H1 (cell line): ENCODE measurements around the gene SHANK1. TPM values are rescaled to one million over a fixed set of nuclear protein-coding genes. Genes with fewer than 3 reads are reported as not detected.
A peak's percentile ranks its signal among the peaks of the same experiment; 100 is the strongest.

Source experiments
- CTCF ChIA-PET: fragments of 300-600 bp; sonication (Branson Sonifier 250); formaldehyde crosslinking; loops from one replicate; lab custom pipeline; 2021; ENCODE audit not compliant: partially characterized antibody; lab: Charles Lee
- POLR2A ChIA-PET: fragments of 300-600 bp; sonication (Branson Sonifier 250); formaldehyde crosslinking; loops from one replicate; lab custom pipeline; 2021; ENCODE audit warnings: inconsistent platforms; ENCODE audit not compliant: partially characterized antibody; lab: Charles Lee
- DNase-seq, 2 experiments: peaks; one replicate each; pipeline versions ENCODE4 v3.0.0 to v3.0.0-alpha.2; 2010 to 2022; ENCODE audit warnings: low spot score in 2 of 2, low read depth in 1 of 2, mixed read lengths in 1 of 2
- FAIRE-seq: peaks from 2 replicates; lab custom pipeline; 2011; peaks lifted over from hg19 to GRCh38; lab: Jason Lieb, UNC
- H2AFZ ChIP-seq: 2 replicates; pipeline ENCODE4 v1.8.1; 2012; ENCODE audit warnings: low read length, inconsistent platforms
- H2AK5ac ChIP-seq: 2 replicates; pipeline ENCODE4 v1.6.1; 2013; ENCODE audit warnings: low read depth, low read length
- H2BK120ac ChIP-seq: replicated peaks from 2 replicates; pipeline ENCODE3; 2013; ENCODE audit warnings: low read depth, low read length, inconsistent platforms
- H2BK12ac ChIP-seq: 2 replicates; pipeline ENCODE4 v1.6.1; 2013; ENCODE audit warnings: low read depth, low read length
- H2BK15ac ChIP-seq: 2 replicates; pipeline ENCODE4 v1.6.1; 2013; ENCODE audit warnings: low read length
- H2BK20ac ChIP-seq: 2 replicates; pipeline ENCODE4 v1.6.1; 2013; ENCODE audit warnings: low read length
- H2BK5ac ChIP-seq: 2 replicates; pipeline ENCODE4 v1.6.1; 2013; ENCODE audit warnings: low read depth, low read length
- H3K14ac ChIP-seq: 2 replicates; pipeline ENCODE4 v1.6.1; 2013; ENCODE audit warnings: inconsistent platforms; ENCODE audit not compliant: insufficient read length
- H3K18ac ChIP-seq: 2 replicates; pipeline ENCODE4 v1.6.1; 2013; ENCODE audit warnings: low read length; ENCODE audit errors: extremely low read depth
- H3K23ac ChIP-seq: 2 replicates; pipeline ENCODE4 v1.6.1; 2013; ENCODE audit warnings: inconsistent platforms; ENCODE audit not compliant: insufficient read length
- H3K23me2 ChIP-seq: 2 replicates; pipeline ENCODE4 v1.6.1; 2013; ENCODE audit warnings: low read depth, low read length
- H3K27ac ChIP-seq: 2 replicates; pipeline ENCODE4 v1.6.1; 2011; ENCODE audit warnings: low read depth, low read length, inconsistent platforms
- H3K27me3 ChIP-seq, 4 experiments: replicated peaks in 1 of 4; 1 replicate in 1 of 4; 2 replicates in 3 of 4; pipeline versions ENCODE4 v1.6.1 to v1.8.1; 2011 to 2013; ENCODE audit warnings: low read length in 3 of 4, mild to moderate bottlenecking in 3 of 4, inconsistent platforms in 2 of 4, mixed read lengths in 2 of 4, moderate library complexity in 1 of 4; ENCODE audit not compliant: control insufficient read depth in 3 of 4, insufficient read depth in 3 of 4; ENCODE audit errors: extremely low read depth in 1 of 4
- H3K36me3 ChIP-seq, 4 experiments: 2 replicates each; pipeline versions ENCODE4 v1.6.1 to v1.8.1; 2011 to 2013; ENCODE audit warnings: mild to moderate bottlenecking in 4 of 4, low read length in 3 of 4, moderate library complexity in 2 of 4, control low read depth in 1 of 4, inconsistent platforms in 1 of 4; ENCODE audit not compliant: insufficient read depth in 4 of 4, control insufficient read depth in 2 of 4
- H3K4ac ChIP-seq: replicated peaks from 2 replicates; pipeline ENCODE3; 2013; ENCODE audit warnings: low read length, low read depth, mixed read lengths, inconsistent platforms; ENCODE audit not compliant: insufficient read length
- H3K4me1 ChIP-seq, 4 experiments: replicated peaks in 1 of 4; 1 replicate in 1 of 4; 2 replicates in 3 of 4; pipeline versions ENCODE4 v1.6.1 to v1.8.1; 2011 to 2013; ENCODE audit warnings: low read length in 3 of 4, inconsistent platforms in 2 of 4, mixed read lengths in 1 of 4; ENCODE audit not compliant: insufficient read depth in 4 of 4, control insufficient read depth in 3 of 4
- H3K4me2 ChIP-seq, 2 experiments: 2 replicates each; pipeline versions ENCODE4 v1.6.1 to v1.8.1; 2011 to 2013; ENCODE audit warnings: low read depth in 2 of 2, low read length in 2 of 2, control low read depth in 1 of 2, inconsistent platforms in 1 of 2, mild to moderate bottlenecking in 1 of 2; ENCODE audit not compliant: insufficient read depth in 1 of 2
- H3K4me3 ChIP-seq, 4 experiments: fragments of 200-600, 300-600 bp in 1 of 4; sonication (generic), shearing (Covaris generic), sonication (Bioruptor Twin) in 1 of 4; 2 replicates each; pipeline versions ENCODE4 v1.5.1 to v1.8.1; 2011 to 2016; ENCODE audit warnings: low read length in 4 of 4, low read depth in 3 of 4, control low read depth in 2 of 4, inconsistent platforms in 2 of 4, mild to moderate bottlenecking in 2 of 4, mixed read lengths in 1 of 4, moderate library complexity in 1 of 4; ENCODE audit not compliant: insufficient read depth in 2 of 4; ENCODE audit errors: extremely low read depth in 1 of 4
- H3K56ac ChIP-seq: replicated peaks from 2 replicates; pipeline ENCODE3; 2013; ENCODE audit warnings: low read depth, mild to moderate bottlenecking, mixed read lengths, low read length, inconsistent platforms; ENCODE audit not compliant: insufficient read length
- H3K79me1 ChIP-seq: 2 replicates; pipeline ENCODE4 v1.6.1; 2013; ENCODE audit warnings: low read depth, low read length, control low read depth
- H3K79me2 ChIP-seq, 2 experiments: 2 replicates each; pipeline versions ENCODE4 v1.6.1 to v1.8.1; 2012 to 2013; ENCODE audit warnings: low read length in 2 of 2, mild to moderate bottlenecking in 2 of 2, inconsistent platforms in 1 of 2; ENCODE audit not compliant: insufficient read depth in 2 of 2, control insufficient read depth in 1 of 2
- H3K9ac ChIP-seq, 4 experiments: replicated peaks in 1 of 4; 1 replicate in 1 of 4; 2 replicates in 3 of 4; pipeline versions ENCODE4 v1.6.1 to v1.8.1; 2011 to 2013; ENCODE audit warnings: low read depth in 3 of 4, low read length in 3 of 4, control low read depth in 2 of 4, mild to moderate bottlenecking in 2 of 4, moderate library complexity in 2 of 4, inconsistent platforms in 1 of 4; ENCODE audit errors: extremely low read depth in 1 of 4
- H3K9me3 ChIP-seq, 2 experiments: 2 replicates each; pipeline versions ENCODE4 v1.6.1 to v1.8.1; 2012 to 2013; ENCODE audit warnings: mild to moderate bottlenecking in 2 of 2, moderate library complexity in 2 of 2, control low read depth in 1 of 2, inconsistent platforms in 1 of 2, low read depth in 1 of 2, low read length in 1 of 2, mixed read lengths in 1 of 2; ENCODE audit not compliant: insufficient read depth in 2 of 2
- H4K20me1 ChIP-seq, 2 experiments: replicated peaks in 1 of 2; 2 replicates each; pipeline versions ENCODE3 to v1.8.1; 2011 to 2013; ENCODE audit warnings: inconsistent platforms in 2 of 2, low read length in 2 of 2, mild to moderate bottlenecking in 1 of 2; ENCODE audit not compliant: insufficient read depth in 2 of 2, control insufficient read depth in 1 of 2
- H4K5ac ChIP-seq: 2 replicates; pipeline ENCODE4 v1.6.1; 2013; ENCODE audit warnings: low read length, low read depth, mixed read lengths, inconsistent platforms; ENCODE audit not compliant: insufficient read length
- H4K8ac ChIP-seq: 2 replicates; pipeline ENCODE4 v1.8.0; 2013; ENCODE audit warnings: mild to moderate bottlenecking, moderate library complexity, low read length, inconsistent platforms; ENCODE audit not compliant: insufficient read depth; ENCODE audit errors: extremely low read depth
- H4K91ac ChIP-seq: replicated peaks from 2 replicates; pipeline ENCODE3; 2013; ENCODE audit warnings: low read length, mixed read lengths, inconsistent platforms; ENCODE audit not compliant: insufficient read length
- ASH2L ChIP-seq: fragments of 200-600, 300-600 bp; sonication (generic); IDR thresholded peaks from one replicate; pipeline ENCODE4 v1.7.1; 2017; ENCODE audit warnings: low read length
- ATF3 ChIP-seq: IDR thresholded peaks from 2 replicates; pipeline ENCODE4 v1.6.1; 2011; ENCODE audit warnings: low read depth, mild to moderate bottlenecking, low read length; ENCODE audit not compliant: insufficient read depth
- E2F6 ChIP-seq: IDR thresholded peaks from 2 replicates; pipeline ENCODE4 v1.6.1; 2012; ENCODE audit warnings: inconsistent platforms
- EP300 ChIP-seq, 2 experiments: IDR thresholded peaks; 1 replicate in 1 of 2; 2 replicates in 1 of 2; pipeline ENCODE4 v1.6.1; 2011 to 2012; ENCODE audit warnings: low read depth in 2 of 2, low read length in 2 of 2, mild to moderate bottlenecking in 2 of 2, borderline replicate concordance in 1 of 2, inconsistent platforms in 1 of 2, moderate library complexity in 1 of 2
- PHF8 ChIP-seq: fragments of 200-600 bp; sonication (generic); conservative IDR thresholded peaks from 2 replicates; pipeline ENCODE4 v1.7.1; 2012; ENCODE audit warnings: low read depth, mild to moderate bottlenecking, inconsistent platforms, low read length, moderate library complexity
- SIN3A ChIP-seq, 2 experiments: IDR thresholded peaks in 1 of 2; conservative IDR thresholded peaks in 1 of 2; 2 replicates each; pipeline ENCODE4 v1.6.1; 2011 to 2012; ENCODE audit warnings: low read length in 2 of 2, improper control_type of control experiment in 1 of 2, low read depth in 1 of 2, mild to moderate bottlenecking in 1 of 2
- SP4 ChIP-seq: IDR thresholded peaks from 2 replicates; pipeline ENCODE4 v1.6.1; 2012; ENCODE audit warnings: low read length, inconsistent platforms
- WGBS, 2 experiments: shearing (Covaris generic) in 1 of 2; methylation state at CpG; one replicate each; pipeline versions ENCODE4 v1.1.6 to v1.1.7; 2013 to 2015; ENCODE audit warnings: low lambda C conversion rate in 2 of 2, mixed read lengths in 2 of 2, inconsistent platforms in 1 of 2, low coverage in 1 of 2, missing lambda C conversion rate in 1 of 2; ENCODE audit not compliant: insufficient replicate concordance in 2 of 2, insufficient coverage in 1 of 2, insufficient read length in 1 of 2; ENCODE audit errors: extremely low coverage in 1 of 2, missing lambda C conversion rate in 1 of 2; 5-methylcytosine and 5-hydroxymethylcytosine counted together
- polyA plus RNA-seq, 7 experiments: library from polyadenylated mRNA; depleted of rRNA in 3 of 7; stranded (reverse) in 5 of 7; unstranded in 2 of 7; fragments of >200 nt in 5 of 7; fragments of 200-250 nt in 2 of 7; gene quantifications; 1 replicate in 5 of 7; 2 replicates in 1 of 7; 4 replicates in 1 of 7; pipeline versions ENCODE4 v1.2.1 to v1.2.3, GENCODE V29; 2011 to 2013; ENCODE audit warnings: missing spikeins in 2 of 7, mixed read lengths in 2 of 7
- total RNA-seq: library from RNA; stranded (reverse); fragmentation: NEBNext Ultra II Directional; extraction: Animal tissue kit (Norgen Biotek cat#: 25700); gene quantifications from 2 replicates; pipeline ENCODE4 v1.2.1, GENCODE V29; 2021

SHANK1 gene
- total and polyA plus RNA-seq, 2 of the 8 experiments (the other 6 are each of a cell fraction or from before 2014, with no cell fraction given): 1.1 to 3.7 TPM

- Histone ChIP-seq H3K4me2 (peak within 1 kb of the TSS; percentile 65 to 83), H2BK20ac (no peak within 1 kb of the TSS), H2BK12ac (no peak within 1 kb of the TSS), H4K5ac (peak within 1 kb of the TSS; percentile 74), H3K4me1 (peaks cover 0 to 4% (median 0%) of the 10 kb centered on the region in 4 experiments; a peak in 2 of 7 replicates), H2BK120ac (peak within 1 kb of the TSS; percentile 33), H3K56ac (peak within 1 kb of the TSS; percentile 46), H3K27me3 (peaks cover 0 to 8% (median 4%) of the 10 kb centered on the region in 4 experiments; a peak in 3 of 7 replicates), H3K14ac (no peak within 1 kb of the TSS), H2BK15ac (no peak within 1 kb of the TSS), H3K18ac (peak within 1 kb of the TSS; percentile 87), H3K23me2 (peaks cover 8% of the 10 kb centered on the region; the same call in 1 of the 2 replicates), H2AK5ac (no peak within 1 kb of the TSS), H3K9ac (peak within 1 kb of the TSS in 2 of 4 experiments; percentile 39 to 54; a peak in 4 of 7 replicates), H3K79me1 (no peaks in the 10 kb centered on the region), H3K4me3 (peak within 1 kb of the TSS; percentile 64 to 82 (median 75)), H3K79me2 (no peaks in the 10 kb centered on the region), H4K91ac (no peak within 1 kb of the TSS), H3K27ac (no peak within 1 kb of the TSS), H2BK5ac (no peak within 1 kb of the TSS; the same call in 1 of the 2 replicates), H3K23ac (no peak within 1 kb of the TSS), H2AFZ (peak within 1 kb of the TSS; percentile 95), H3K9me3 (peaks cover 8 to 12% of the 10 kb centered on the region in 2 experiments; a peak in 2 of 4 replicates), H3K36me3 (no peaks in the 10 kb centered on the region; a peak in 2 of 8 replicates), H4K8ac (peak within 1 kb of the TSS; percentile 75; the same call in 1 of the 2 replicates), H3K4ac (peak within 1 kb of the TSS; percentile 82), H4K20me1 (peaks cover 0 to 2% of the 10 kb centered on the region in 2 experiments)
- 7% methylated on average over 29 of the region's 76 CpGs; no CpG with 5 or more reads in 1 of the 2 experiments for WGBS, 2 experiments
- no peak for FAIRE-seq
- ChIA-PET POLR2A (interaction anchor here (0.6 to 1.0 kb wide), 8 partner anchors 10 to 153 kb away, joined by 3 to 6 read pairs (median 4); partner anchors contain the start of gene C19orf81), CTCF (interaction anchor here (0.6 to 1.5 kb wide), 4 partner anchors 12 to 661 kb away, joined by 3 to 5 read pairs (median 4); no protein-coding TSS in a partner anchor)
- peak in 1 of 2 experiments; percentile 80 for DNase-seq
- TF ChIP-seq EP300 (IDR thresholded peaks at IDR 0.05; ENCODE audit: borderline replicate concordance in 1 of 2, low read depth in 2 of 2, low read length in 2 of 2): no peak
- 0 out of 2 replicates have a peak, but pooled peaks have one; percentile 16 for TF ChIP-seq SP4
- TF ChIP-seq ATF3: 0 out of 2 replicates have a peak, but pooled peaks have one; percentile 49
- TF ChIP-seq PHF8: peak; percentile 51; the same call in 1 of the 2 replicates
- TF ChIP-seq E2F6: no peak
- TF ChIP-seq SIN3A (conservative IDR thresholded peaks at IDR 0.05 in 1 of 2, IDR thresholded peaks at IDR 0.05 in 1 of 2; ENCODE audit: low read depth in 1 of 2, low read length in 2 of 2): peak in 1 of 2 experiments; percentile 48; a peak in 1 of 4 replicates
- peak; percentile 7 for TF ChIP-seq ASH2L
Observed at GRCh38 chr19:50639121-50640112, 80.2 kb downstream of the SHANK1 start, which contains the start of gene SYT3. TSS of gene SYT3 (minus strand) at chr19:50639881. CDS start at chr19:50637411, 2,470 bp downstream.
